Testis (tissue), 3 donors: Measurements from ENCODE around the gene NDUFAF5. TPM values are rescaled to one million over a fixed set of nuclear protein-coding genes. Genes with fewer than 3 reads are reported as not detected.

ENCODE experiments used
- DNase-seq: peaks from one replicate; pipeline ENCODE4 v3.0.0-alpha.2; 2019
- H3K27ac ChIP-seq, 2 donors: fragments of 200-600 bp; sonication (generic); one replicate each; pipeline ENCODE4 v1.5.1; 2019
- H3K27me3 ChIP-seq: fragments of 200-600 bp; sonication (generic); one replicate; pipeline ENCODE4 v1.5.1; 2019
- H3K36me3 ChIP-seq: fragments of 200-600 bp; sonication (generic); one replicate; pipeline ENCODE4 v1.5.1; 2017; ENCODE audit warnings: low read depth; ENCODE audit errors: missing control alignments
- H3K4me1 ChIP-seq: fragments of 200-600 bp; sonication (generic); one replicate; pipeline ENCODE4 v1.5.1; 2019
- H3K4me3 ChIP-seq, 2 donors: fragments of 200-600 bp; sonication (generic); one replicate each; pipeline ENCODE4 v1.5.1; 2017 to 2019
- H3K9me3 ChIP-seq: fragments of 200-600 bp; sonication (generic); one replicate; pipeline ENCODE4 v1.5.1; 2017
- CTCF ChIP-seq, 3 experiments: fragments of 450-650 bp in 2 of 3; fragments of 200-600 bp in 1 of 3; sonication (generic) in 1 of 3; IDR thresholded peaks; one replicate each; pipeline ENCODE4 v1.5.1; 2016 to 2019; ENCODE audit warnings: antibody characterized with exemption in 3 of 3, mild to moderate bottlenecking in 2 of 3, moderate library complexity in 1 of 3
- POLR2A ChIP-seq: fragments of 450-650 bp; IDR thresholded peaks from one replicate; pipeline ENCODE4 v1.6.1; 2017; ENCODE audit warnings: antibody characterized with exemption, mild to moderate bottlenecking, moderate library complexity
- WGBS, 2 donors: methylation state at CpG; one replicate each; pipeline ENCODE4 v1.1.5; 2018; 5-methylcytosine and 5-hydroxymethylcytosine counted together
- intact Hi-C: fragments of 100-400 bp; cut with DNase I; formaldehyde crosslinking; loops from one replicate; pipeline ENCODE4 v1.15.1; 2023; ENCODE audit warnings: low total_unique reads
- polyA plus RNA-seq: library from polyadenylated mRNA; stranded (reverse); fragments of 350-450 nt; fragmentation: Illumina TruSeq; extraction: RNeasy Lipid Tissue Mini Kit (QIAGEN cat#74804); gene quantifications from one replicate; pipeline ENCODE4 v1.2.3, GENCODE V29; 2014; ENCODE audit warnings: low read depth, low replicate concordance; ENCODE audit not compliant: insufficient read depth
- total RNA-seq, 2 donors: library from RNA; depleted of rRNA; stranded (reverse); fragments of >200 nt; gene quantifications; one replicate each; pipeline ENCODE4 v1.2.3, GENCODE V29; 2016

NDUFAF5 gene
- total and polyA plus RNA-seq, 3 donors from 2014 or later, result 32.9 to 50.5 (median 36.4) TPM

GRCh38 chr20:13824459-13824858 lies 39.6 kb downstream of the NDUFAF5 start:
- 96 to 100% methylated on average over 3 of the region's 3 CpGs for WGBS, 2 donors
- Histone ChIP-seq H3K4me3 (no peak overlapping the region), H3K27ac (no peak overlapping the region), H3K36me3 (no peaks in the 10 kb centered on the region), H3K27me3 (no peaks in the 10 kb centered on the region), H3K9me3 (no peaks in the 10 kb centered on the region), H3K4me1 (no peaks in the 10 kb centered on the region)
- TF ChIP-seq POLR2A (no peak), CTCF (IDR thresholded peaks at IDR 0.05) (no peak)
- no peak for DNase-seq
- intact Hi-C loops, result loop anchor here (5.0 kb wide), 1 partner anchor 228 kb away; no protein-coding TSS in a partner anchor

GRCh38 chr20:13825465-13825864 lies 40.6 kb downstream of the NDUFAF5 start:
- TF ChIP-seq CTCF (IDR thresholded peaks at IDR 0.05) (no peak), POLR2A (no peak)
- no peaks in the 10 kb centered on the region for H3K36me3 ChIP-seq
- no peaks in the 10 kb centered on the region for H3K27me3 ChIP-seq
- H3K4me1 ChIP-seq, result no peaks in the 10 kb centered on the region
- no peak overlapping the region for H3K4me3 ChIP-seq
- H3K27ac ChIP-seq, result no peak overlapping the region
- DNase-seq, result no peak
- intact Hi-C loops, result no loop called here
- WGBS, 2 donors, result 71 to 83% methylated on average over 5 of the region's 5 CpGs
- no peaks in the 10 kb centered on the region for H3K9me3 ChIP-seq

- no peaks in the 10 kb centered on the region for H3K27me3 ChIP-seq
- intact Hi-C loops, result no loop called here
- DNase-seq, result no peak
Measured at GRCh38 chr20:13831476-13831875, 46.6 kb downstream of the NDUFAF5 start.

GRCh38 chr20:13838664-13839063 lies 53.8 kb downstream of the NDUFAF5 start:
- no peak for DNase-seq
- Histone ChIP-seq H3K27me3 (no peaks in the 10 kb centered on the region), H3K4me1 (no peaks in the 10 kb centered on the region), H3K27ac (no peak overlapping the region), H3K9me3 (no peaks in the 10 kb centered on the region), H3K4me3 (no peak overlapping the region), H3K36me3 (no peaks in the 10 kb centered on the region)
- no peak for TF ChIP-seq POLR2A
- no peak for TF ChIP-seq CTCF (IDR thresholded peaks at IDR 0.05)
- 71 to 82% methylated on average over 7 of the region's 7 CpGs for WGBS, 2 donors
- intact Hi-C loops, result no loop called here

More at GRCh38 chr20:13831476-13831875, 46.6 kb downstream of the NDUFAF5 start:
- TF ChIP-seq CTCF (IDR thresholded peaks at IDR 0.05) (no peak), POLR2A (no peak)
- Histone ChIP-seq H3K4me3 (no peak overlapping the region), H3K36me3 (no peaks in the 10 kb centered on the region), H3K27ac (no peak overlapping the region), H3K4me1 (no peaks in the 10 kb centered on the region), H3K9me3 (no peaks in the 10 kb centered on the region)
- 91 to 95% methylated on average over 3 of the region's 3 CpGs for WGBS, 2 donors

- no peak overlapping the region for H3K27ac ChIP-seq
- H3K36me3 ChIP-seq, result no peaks in the 10 kb centered on the region
- no peaks in the 10 kb centered on the region for H3K9me3 ChIP-seq
- no peaks in the 10 kb centered on the region for H3K4me1 ChIP-seq
- H3K27me3 ChIP-seq, result no peaks in the 10 kb centered on the region
- no peak for DNase-seq
- H3K4me3 ChIP-seq, result no peak overlapping the region
- intact Hi-C loops, result no loop called here
- no peak for TF ChIP-seq POLR2A
- TF ChIP-seq CTCF (IDR thresholded peaks at IDR 0.05), result no peak
- WGBS, 2 donors, result 67 to 78% methylated on average over 4 of the region's 4 CpGs
Measured at GRCh38 chr20:13839421-13840092, 54.7 kb downstream of the NDUFAF5 start.
